Cardiac fibroblast (primary cell): ENCODE measurements around the gene PRSS57.

Source experiments
- DNase-seq, 2 donors: peaks; one replicate each; pipeline versions ENCODE4 v3.0.0 to v3.0.0-alpha.2; 2010; ENCODE audit warnings: low read depth in 2 of 2
- H3K4me3 ChIP-seq, 2 donors: replicated peaks in 1 of 2; 1 replicate in 1 of 2; 2 replicates in 1 of 2; pipeline ENCODE4 v1.5.1; 2011; ENCODE audit warnings: low read depth in 2 of 2, low read length in 2 of 2, mild to moderate bottlenecking in 2 of 2, moderate library complexity in 1 of 2
- TF ChIP-seq, protein P1 (sequence below): IDR thresholded peaks from one replicate; pipeline ENCODE4 v1.5.1; 2011; ENCODE audit warnings: low read depth, mild to moderate bottlenecking, low read length, inconsistent platforms

PRSS57 gene

DNA sequence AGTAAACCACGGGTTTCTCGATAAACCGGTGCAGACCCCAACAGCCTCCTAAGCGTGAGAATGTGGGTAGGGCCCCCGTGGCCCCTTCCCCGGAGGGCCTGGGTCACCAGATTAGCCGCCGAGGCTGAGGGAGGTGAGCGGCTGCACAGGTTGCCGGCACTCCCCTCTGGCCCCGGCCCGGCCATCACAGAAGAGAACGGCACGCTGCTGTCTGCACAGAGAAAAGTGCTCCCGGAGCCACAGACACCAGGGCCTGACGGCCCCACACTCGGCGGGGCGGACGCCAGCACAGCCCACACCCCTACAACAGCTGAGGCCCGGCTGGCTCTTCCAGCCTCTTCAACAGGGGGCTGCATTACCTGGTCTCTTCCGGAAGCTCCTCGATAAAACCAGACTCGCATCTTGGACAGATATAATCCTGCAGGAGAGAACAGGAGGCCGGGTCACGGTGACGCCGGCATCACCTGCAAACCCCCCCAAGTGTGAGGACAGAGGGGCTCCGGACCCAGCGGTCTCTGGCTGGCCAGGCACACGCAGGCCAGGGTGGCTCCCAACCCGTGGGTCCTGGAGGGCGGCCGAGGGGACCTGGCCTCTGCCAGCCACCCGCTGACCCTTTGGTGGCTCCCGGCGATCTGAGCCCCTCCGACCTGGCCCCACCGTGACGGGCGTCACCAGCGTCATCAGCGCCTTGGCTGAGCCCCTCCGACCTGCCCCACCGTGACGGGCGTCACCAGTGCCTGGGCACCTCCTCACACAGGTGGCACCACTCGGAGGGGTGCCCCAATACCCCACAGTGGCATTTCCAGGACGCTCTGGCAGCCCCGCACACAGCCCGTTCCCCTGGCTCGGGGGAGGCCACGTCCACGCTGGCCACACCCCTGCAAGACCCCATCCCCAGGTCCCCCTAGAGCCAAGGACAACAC lies 42.5 kb downstream of the PRSS57 start:
- no peak for DNase-seq
- TF ChIP-seq, protein P1, sequence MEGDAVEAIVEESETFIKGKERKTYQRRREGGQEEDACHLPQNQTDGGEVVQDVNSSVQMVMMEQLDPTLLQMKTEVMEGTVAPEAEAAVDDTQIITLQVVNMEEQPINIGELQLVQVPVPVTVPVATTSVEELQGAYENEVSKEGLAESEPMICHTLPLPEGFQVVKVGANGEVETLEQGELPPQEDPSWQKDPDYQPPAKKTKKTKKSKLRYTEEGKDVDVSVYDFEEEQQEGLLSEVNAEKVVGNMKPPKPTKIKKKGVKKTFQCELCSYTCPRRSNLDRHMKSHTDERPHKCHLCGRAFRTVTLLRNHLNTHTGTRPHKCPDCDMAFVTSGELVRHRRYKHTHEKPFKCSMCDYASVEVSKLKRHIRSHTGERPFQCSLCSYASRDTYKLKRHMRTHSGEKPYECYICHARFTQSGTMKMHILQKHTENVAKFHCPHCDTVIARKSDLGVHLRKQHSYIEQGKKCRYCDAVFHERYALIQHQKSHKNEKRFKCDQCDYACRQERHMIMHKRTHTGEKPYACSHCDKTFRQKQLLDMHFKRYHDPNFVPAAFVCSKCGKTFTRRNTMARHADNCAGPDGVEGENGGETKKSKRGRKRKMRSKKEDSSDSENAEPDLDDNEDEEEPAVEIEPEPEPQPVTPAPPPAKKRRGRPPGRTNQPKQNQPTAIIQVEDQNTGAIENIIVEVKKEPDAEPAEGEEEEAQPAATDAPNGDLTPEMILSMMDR: no peak
- H3K4me3 ChIP-seq: no peak overlapping the region

DNA sequence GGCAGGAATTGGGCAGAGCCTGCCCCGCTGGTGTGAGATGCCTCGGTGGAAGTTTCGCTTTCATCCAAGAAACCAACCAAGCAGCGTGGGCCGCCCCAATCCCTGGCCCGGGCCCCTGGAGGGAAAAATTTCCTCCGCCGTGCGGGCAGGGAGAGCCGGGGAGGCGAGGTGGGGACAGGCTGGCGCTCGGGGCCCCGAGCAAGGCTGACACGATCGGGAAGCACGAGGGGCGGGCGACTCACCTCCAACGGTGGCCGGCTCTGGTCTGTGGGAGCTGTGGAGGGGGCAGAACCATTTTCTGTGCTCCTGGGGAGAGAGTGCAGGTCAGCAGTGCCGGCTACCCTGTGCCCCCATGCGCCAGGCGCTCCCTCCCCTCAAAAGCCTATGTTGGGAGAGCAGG lies 43.3 kb downstream of the PRSS57 start:
- TF ChIP-seq, protein P1: no peak
- no peak for DNase-seq
- H3K4me3 ChIP-seq: no peak overlapping the region

DNA sequence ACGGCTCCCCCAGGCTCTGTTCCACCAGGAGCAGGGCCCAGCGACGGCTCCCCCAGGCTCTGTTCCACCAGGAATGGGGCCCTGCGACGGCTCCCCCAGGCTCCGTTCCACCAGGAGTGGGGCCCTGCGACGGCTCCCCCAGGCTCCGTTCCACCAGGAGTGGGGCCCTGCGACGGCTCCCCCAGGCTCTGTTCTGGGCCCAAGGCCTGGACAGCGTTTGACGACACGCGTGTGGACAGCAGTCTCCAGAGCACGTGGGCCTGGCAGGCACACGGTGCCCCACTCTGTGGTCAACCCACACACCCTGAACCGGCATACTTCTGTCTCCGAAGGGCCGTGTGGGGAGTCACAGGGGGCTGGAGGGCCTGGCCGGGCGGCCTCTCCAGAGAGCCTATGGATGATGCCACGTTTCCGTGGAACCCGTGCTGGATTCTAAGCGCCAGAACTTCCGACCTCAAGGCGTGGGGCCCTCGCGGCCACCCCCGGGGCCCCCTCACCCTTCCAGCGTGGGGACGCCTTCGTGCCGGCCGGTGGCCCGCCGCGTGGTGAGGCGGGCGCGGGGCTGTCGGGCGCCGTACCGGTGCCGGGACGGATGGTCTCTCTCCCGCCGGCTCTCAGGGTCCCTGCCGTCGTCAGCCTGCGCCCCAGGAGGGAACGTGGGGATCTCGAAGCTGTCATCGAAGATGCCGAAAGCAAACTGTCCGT lies 44.0 kb downstream of the PRSS57 start:
- DNase-seq: no peak
- no peak overlapping the region for H3K4me3 ChIP-seq
- TF ChIP-seq, protein P1: no peak

DNA sequence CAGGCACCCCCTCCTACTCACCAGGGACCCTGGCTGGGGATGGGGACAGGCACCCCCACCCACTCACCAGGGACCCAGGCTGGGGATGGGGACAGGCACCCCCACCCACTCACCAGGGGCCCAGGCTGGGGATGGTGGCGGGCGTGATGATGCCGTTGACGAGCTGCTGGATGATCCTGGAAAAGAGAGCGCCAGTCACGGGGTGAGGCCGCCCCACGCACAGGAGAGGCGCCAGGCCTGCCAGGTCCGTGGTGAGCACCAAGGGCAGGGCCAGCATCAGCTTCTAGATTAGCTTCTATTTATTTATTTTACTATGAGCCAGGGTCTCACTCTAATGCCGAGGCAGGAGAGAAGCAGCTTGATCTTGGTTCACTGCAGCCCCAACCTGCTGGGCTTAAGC lies 45.1 kb downstream of the PRSS57 start:
- TF ChIP-seq, protein P1: no peak
- DNase-seq: no peak

DNA sequence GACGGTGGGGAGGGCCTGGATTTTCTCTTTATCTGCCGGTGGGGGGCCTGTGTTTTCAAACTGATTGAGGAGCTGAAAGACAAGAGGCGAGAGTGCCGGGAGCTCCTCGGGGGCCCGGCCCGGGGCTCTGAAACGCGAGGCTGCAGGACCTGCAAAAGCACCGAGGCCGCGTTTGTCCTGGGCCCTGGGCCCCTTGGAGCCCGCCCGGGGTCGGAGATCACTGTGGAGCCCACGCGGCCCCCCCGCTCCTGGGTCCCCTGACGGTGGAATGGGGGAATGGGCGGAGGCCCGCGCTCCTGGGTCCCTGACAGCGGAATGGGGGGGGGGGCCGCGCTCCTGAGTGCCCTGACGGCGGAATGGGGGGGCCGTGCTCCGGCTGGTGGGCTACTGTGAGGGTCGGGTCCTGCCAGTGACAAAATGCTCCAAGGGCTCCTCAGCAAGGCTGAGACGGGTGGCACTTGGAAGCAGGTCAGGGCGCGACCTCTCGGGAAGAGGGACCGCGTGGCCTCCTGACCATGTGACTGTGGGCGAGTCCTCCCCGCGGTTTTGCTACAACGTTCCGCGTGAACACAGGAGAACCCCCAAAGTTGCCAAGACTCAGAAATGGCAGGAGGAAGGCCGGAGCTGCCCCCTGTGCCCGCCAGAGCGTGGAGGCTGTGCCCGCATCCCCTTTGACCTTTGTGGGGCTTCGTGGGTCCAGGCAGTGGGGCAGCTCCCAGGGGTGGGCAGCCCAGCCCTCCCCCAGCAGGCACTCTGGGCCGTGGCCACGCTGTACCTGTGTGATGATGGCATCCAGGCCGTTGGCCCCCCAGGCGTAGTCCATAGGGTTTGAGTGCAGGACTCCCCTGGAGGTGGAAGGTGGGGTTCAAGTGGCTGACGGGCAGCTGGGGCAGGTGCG lies 46.1 kb downstream of the PRSS57 start:
- no peak for DNase-seq
- TF ChIP-seq, protein P1: no peak
- no peak overlapping the region for H3K4me3 ChIP-seq

More for the DNA sequence above, 45.1 kb downstream of the PRSS57 start:
- H3K4me3 ChIP-seq: no peak overlapping the region

DNA sequence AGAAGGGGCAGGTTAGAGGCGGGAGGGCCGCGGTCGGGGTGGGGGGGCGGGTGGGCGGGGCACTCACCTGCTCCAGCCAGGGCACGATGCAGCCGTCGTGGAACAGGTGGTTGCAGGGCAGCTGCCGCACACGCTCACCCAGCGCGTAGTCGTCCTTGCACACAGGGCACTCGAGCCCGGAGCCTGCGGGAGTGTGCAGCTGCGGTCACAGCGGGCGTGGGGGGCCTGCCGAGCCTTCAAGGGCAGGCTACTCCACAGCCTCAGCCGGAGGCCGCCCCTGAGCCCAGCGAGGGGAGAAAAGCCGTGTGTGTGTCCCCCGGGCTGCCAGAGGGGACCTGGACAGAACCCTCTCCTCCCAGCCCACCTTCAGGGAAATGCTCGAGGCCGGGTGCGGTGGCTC lies 46.9 kb downstream of the PRSS57 start:
- no peak for DNase-seq
- TF ChIP-seq, protein P1: no peak
- no peak overlapping the region for H3K4me3 ChIP-seq
